Testis (tissue), 3 donors: Measurements from ENCODE around the gene RNF186. TPM values are rescaled to one million over a fixed set of nuclear protein-coding genes. Genes with fewer than 3 reads are reported as not detected.

Experiments
- DNase-seq: peaks from one replicate; pipeline ENCODE4 v3.0.0-alpha.2; 2019
- H3K27ac ChIP-seq, 2 donors: fragments of 200-600 bp; sonication (generic); one replicate each; pipeline ENCODE4 v1.5.1; 2019
- H3K27me3 ChIP-seq: fragments of 200-600 bp; sonication (generic); one replicate; pipeline ENCODE4 v1.5.1; 2019
- H3K36me3 ChIP-seq: fragments of 200-600 bp; sonication (generic); one replicate; pipeline ENCODE4 v1.5.1; 2017; ENCODE audit warnings: low read depth; ENCODE audit errors: missing control alignments
- H3K4me1 ChIP-seq: fragments of 200-600 bp; sonication (generic); one replicate; pipeline ENCODE4 v1.5.1; 2019
- H3K4me3 ChIP-seq, 2 donors: fragments of 200-600 bp; sonication (generic); one replicate each; pipeline ENCODE4 v1.5.1; 2017 to 2019
- H3K9me3 ChIP-seq: fragments of 200-600 bp; sonication (generic); one replicate; pipeline ENCODE4 v1.5.1; 2017
- POLR2A ChIP-seq: fragments of 450-650 bp; IDR thresholded peaks from one replicate; pipeline ENCODE4 v1.6.1; 2017; ENCODE audit warnings: antibody characterized with exemption, mild to moderate bottlenecking, moderate library complexity
- WGBS, 2 donors: methylation state at CpG; one replicate each; pipeline ENCODE4 v1.1.5; 2018; 5-methylcytosine and 5-hydroxymethylcytosine counted together
- intact Hi-C: fragments of 100-400 bp; cut with DNase I; formaldehyde crosslinking; loops from one replicate; pipeline ENCODE4 v1.15.1; 2023; ENCODE audit warnings: low total_unique reads
- polyA plus RNA-seq: library from polyadenylated mRNA; stranded (reverse); fragments of 350-450 nt; fragmentation: Illumina TruSeq; extraction: RNeasy Lipid Tissue Mini Kit (QIAGEN cat#74804); gene quantifications from one replicate; pipeline ENCODE4 v1.2.3, GENCODE V29; 2014; ENCODE audit warnings: low read depth, low replicate concordance; ENCODE audit not compliant: insufficient read depth
- total RNA-seq, 2 donors: library from RNA; depleted of rRNA; stranded (reverse); fragments of >200 nt; gene quantifications; one replicate each; pipeline ENCODE4 v1.2.3, GENCODE V29; 2016
- TF ChIP-seq, protein P1 (sequence below), 3 experiments: fragments of 450-650 bp in 2 of 3; fragments of 200-600 bp in 1 of 3; sonication (generic) in 1 of 3; IDR thresholded peaks; one replicate each; pipeline ENCODE4 v1.5.1; 2016 to 2019; ENCODE audit warnings: antibody characterized with exemption in 3 of 3, mild to moderate bottlenecking in 2 of 3, moderate library complexity in 1 of 3

The RNF186 gene
- total and polyA plus RNA-seq, 3 donors from 2014 or later, result 0.19 TPM; not detected in 2

DNA sequence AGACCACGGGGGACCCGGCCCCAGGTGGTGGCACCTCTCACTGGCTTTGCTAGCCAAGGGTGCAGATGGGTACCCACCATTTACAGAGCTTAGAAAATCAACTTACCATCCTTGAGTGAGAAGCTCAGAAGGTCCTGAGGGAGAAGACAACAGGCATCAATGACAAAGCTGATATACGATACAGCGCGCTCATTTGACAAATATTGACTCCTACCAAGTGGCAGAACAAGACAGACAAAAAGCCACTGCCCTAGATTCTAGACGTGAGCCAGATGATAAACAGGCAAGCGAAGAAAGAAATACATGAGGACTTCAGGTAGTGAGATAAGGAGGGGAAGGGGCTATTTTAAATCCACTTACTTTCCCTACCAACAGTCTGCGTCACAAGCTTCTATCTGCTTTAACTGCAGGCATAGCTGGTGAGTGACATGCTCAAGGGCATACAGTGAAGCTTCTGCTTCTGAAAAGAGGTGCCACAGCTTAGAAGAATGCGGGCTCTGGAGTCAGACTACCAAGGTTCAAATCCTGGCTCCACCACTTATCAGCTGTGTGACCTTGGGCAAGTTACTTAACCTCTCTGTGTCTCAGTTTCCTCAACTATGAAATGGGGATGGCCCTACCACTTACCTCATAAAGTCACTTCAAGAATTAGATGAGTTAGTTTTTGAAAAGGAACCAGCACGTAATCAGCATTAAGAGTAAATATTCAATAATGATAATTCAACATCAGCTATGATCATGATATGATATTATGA, 44.5 kb downstream of the RNF186 start:
- 83 to 84% methylated on average over 10 of the region's 10 CpGs for WGBS, 2 donors
- Histone ChIP-seq H3K9me3 (no peaks in the 10 kb centered on the region), H3K4me1 (no peaks in the 10 kb centered on the region), H3K4me3 (no peak overlapping the region), H3K27ac (no peak overlapping the region), H3K27me3 (no peaks in the 10 kb centered on the region), H3K36me3 (no peaks in the 10 kb centered on the region)
- intact Hi-C loops, result no loop called here
- TF ChIP-seq POLR2A, result no peak
- DNase-seq, result no peak

DNA sequence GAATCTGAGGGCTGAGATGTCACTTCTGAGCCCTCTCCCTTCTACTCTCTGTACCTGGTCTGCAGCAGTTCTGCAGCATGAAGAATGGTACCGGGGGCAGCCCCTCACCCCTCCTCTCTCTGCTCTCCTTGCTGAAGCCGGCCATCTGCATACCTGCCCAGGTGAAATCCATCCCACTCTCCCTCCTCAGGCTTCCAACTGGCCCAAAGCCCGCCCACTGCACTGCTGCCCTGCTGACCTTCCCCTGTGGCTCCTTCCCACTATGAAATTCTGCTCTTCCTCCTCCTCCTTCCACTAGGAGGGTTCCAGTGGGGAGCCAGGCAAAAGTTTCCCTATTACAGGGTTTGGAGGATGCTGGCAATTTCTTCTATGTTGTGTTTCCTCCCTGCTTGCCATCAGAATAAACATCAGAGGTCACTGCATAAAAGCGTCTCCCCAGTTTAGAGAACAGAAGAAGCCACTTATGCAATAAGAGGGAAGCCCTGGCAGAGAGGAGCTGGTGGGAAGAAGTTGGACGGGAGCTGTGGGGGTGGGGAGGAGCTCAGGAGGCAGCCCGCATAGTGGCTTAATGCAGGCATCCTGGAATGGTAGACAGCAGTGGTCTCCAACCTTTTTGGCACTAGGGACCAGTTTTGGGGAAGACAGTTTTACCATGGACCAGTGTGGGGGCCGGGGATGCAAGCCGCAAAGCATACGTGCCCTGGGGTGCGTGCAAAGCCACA, 45.7 kb downstream of the RNF186 start:
- no peak overlapping the region for H3K27ac ChIP-seq
- intact Hi-C loops, result no loop called here
- 84 to 91% methylated on average over 7 to 10 of the region's 10 CpGs for WGBS, 2 donors
- H3K4me3 ChIP-seq, result no peak overlapping the region
- no peaks in the 10 kb centered on the region for H3K4me1 ChIP-seq
- H3K9me3 ChIP-seq, result no peaks in the 10 kb centered on the region
- H3K27me3 ChIP-seq, result no peaks in the 10 kb centered on the region
- no peak for DNase-seq
- no peaks in the 10 kb centered on the region for H3K36me3 ChIP-seq
- no peak for TF ChIP-seq POLR2A

DNA sequence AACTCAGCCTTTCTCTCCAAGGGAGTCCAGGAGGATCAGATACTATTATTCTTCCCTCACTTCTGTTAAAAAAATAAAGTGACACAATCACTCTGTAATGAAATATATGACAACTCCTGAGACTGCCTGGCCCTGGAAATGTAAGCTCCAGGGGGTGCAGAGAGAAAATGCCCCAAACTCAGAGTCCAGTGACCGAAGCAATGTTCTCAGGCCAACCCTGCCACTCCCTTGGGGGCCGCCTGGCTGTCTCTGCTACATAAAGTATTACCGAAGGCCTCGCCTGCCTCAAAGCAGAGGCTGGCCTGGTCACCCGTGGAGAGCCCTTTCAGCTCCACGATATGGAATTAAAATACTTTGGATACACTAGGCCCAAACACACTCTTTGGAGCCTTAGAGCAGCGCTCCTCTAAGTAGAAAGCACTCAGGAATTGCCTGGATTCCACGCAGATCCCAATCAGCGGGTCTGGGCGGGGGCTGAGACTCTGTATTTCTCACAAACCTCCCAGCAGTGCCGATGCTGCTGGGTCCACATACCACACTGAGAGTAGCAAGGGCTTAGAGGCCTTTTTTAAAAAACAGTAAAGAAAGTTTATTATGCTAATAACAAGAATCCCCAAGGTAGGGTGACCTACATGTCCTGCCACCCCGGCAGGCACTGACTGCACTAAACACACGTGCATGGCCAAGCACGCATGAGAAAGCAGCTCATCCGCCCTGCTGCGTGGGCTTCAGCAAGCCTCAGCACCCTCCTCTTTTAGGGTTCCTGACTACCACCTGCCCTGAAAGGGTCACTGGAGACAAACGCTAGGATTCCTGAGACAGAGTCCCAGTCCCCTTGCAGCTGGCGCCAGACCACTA, 46.5 kb downstream of the RNF186 start:
- no peak overlapping the region for H3K4me3 ChIP-seq
- no peaks in the 10 kb centered on the region for H3K36me3 ChIP-seq
- H3K4me1 ChIP-seq, result no peaks in the 10 kb centered on the region
- 90 to 92% methylated on average over 14 to 18 of the region's 18 CpGs for WGBS, 2 donors
- no peak for DNase-seq
- TF ChIP-seq, protein P1, sequence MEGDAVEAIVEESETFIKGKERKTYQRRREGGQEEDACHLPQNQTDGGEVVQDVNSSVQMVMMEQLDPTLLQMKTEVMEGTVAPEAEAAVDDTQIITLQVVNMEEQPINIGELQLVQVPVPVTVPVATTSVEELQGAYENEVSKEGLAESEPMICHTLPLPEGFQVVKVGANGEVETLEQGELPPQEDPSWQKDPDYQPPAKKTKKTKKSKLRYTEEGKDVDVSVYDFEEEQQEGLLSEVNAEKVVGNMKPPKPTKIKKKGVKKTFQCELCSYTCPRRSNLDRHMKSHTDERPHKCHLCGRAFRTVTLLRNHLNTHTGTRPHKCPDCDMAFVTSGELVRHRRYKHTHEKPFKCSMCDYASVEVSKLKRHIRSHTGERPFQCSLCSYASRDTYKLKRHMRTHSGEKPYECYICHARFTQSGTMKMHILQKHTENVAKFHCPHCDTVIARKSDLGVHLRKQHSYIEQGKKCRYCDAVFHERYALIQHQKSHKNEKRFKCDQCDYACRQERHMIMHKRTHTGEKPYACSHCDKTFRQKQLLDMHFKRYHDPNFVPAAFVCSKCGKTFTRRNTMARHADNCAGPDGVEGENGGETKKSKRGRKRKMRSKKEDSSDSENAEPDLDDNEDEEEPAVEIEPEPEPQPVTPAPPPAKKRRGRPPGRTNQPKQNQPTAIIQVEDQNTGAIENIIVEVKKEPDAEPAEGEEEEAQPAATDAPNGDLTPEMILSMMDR (IDR thresholded peaks at IDR 0.05), result no peak
- no peak for TF ChIP-seq POLR2A
- no peaks in the 10 kb centered on the region for H3K27me3 ChIP-seq
- no peak overlapping the region for H3K27ac ChIP-seq
- H3K9me3 ChIP-seq, result no peaks in the 10 kb centered on the region
- intact Hi-C loops, result no loop called here

DNA sequence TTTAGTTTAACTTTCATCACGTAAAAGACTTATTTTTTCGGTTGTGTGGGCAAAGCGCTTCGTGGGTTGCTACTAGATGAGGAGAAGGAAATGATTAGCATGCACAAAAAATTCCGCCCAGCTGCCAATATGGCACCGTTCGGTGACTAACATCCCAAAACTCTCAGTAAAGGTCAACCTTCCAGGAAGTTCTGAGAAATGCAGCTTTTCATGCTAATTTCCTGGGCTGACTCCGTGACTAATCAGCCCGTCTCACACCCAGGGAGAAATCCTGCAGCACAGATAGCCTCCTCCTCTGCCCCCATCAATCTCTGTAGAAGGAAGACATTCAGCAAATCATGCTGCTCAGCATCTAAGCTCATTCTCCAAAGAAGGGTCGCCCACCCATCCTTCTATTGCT, 49.5 kb downstream of the RNF186 start:
- no peak for DNase-seq
- WGBS, 2 donors, result 79 to 83% methylated on average over 10 of the region's 10 CpGs

DNA sequence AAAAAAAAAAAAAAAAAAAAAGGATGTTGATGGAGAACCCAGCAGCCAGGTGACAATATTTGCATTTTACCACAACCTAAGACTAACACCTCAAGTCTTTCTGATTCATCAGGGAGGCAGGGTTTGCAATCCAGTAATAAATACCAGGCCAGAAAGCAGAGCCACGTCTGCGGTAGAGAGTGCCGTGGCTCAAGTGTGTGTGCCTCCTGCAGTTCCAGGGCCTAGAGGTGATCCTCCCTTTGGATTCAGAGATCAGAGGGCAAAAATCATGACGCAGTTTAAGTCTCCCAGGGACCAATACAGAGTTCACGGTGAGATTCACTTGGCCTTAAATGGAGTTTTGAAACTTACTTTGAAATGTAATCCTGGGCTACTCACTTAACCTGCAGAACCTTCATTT, 50.2 kb downstream of the RNF186 start:
- Histone ChIP-seq H3K36me3 (no peaks in the 10 kb centered on the region), H3K27me3 (no peaks in the 10 kb centered on the region), H3K4me1 (no peaks in the 10 kb centered on the region), H3K4me3 (no peak overlapping the region), H3K27ac (no peak overlapping the region), H3K9me3 (no peaks in the 10 kb centered on the region)
- 85 to 90% methylated on average over 5 of the region's 5 CpGs for WGBS, 2 donors
- TF ChIP-seq POLR2A, result no peak
- TF ChIP-seq, protein P1 (IDR thresholded peaks at IDR 0.05), result no peak
- no peak for DNase-seq
- intact Hi-C loops, result no loop called here

More for the DNA sequence above, 49.5 kb downstream of the RNF186 start:
- Histone ChIP-seq H3K36me3 (no peaks in the 10 kb centered on the region), H3K4me1 (no peaks in the 10 kb centered on the region), H3K9me3 (no peaks in the 10 kb centered on the region), H3K27ac (no peak overlapping the region), H3K27me3 (no peaks in the 10 kb centered on the region), H3K4me3 (no peak overlapping the region)
- no peak for TF ChIP-seq POLR2A
- TF ChIP-seq, protein P1 (IDR thresholded peaks at IDR 0.05), result no peak
- intact Hi-C loops, result no loop called here

Other genes starting within 250 kb of the RNF186 start
- 10 to 100 TPM; 44.3 to 73.3 TPM for gene NBL1, start 171.0 kb downstream of the RNF186 start, total RNA-seq
- gene NBL1, start 171.0 kb downstream of the RNF186 start, polyA plus RNA-seq, result 141 TPM
- gene HTR6, start 150.4 kb downstream of the RNF186 start, total RNA-seq, result under 1 TPM; 0.55 to 0.68 TPM
- gene HTR6, start 150.4 kb downstream of the RNF186 start, polyA plus RNA-seq, result 0.21 TPM
- 10 to 100 TPM; 14.9 to 17.7 TPM for gene TMCO4, start 15.4 kb downstream of the RNF186 start, total RNA-seq
- gene TMCO4, start 15.4 kb downstream of the RNF186 start, polyA plus RNA-seq, result 10.5 TPM
- 10 to 100 TPM; 29.7 to 37.6 TPM for gene OTUD3, start 67.1 kb upstream of the RNF186 start, total RNA-seq
- gene OTUD3, start 67.1 kb upstream of the RNF186 start, polyA plus RNA-seq, result 22.8 TPM
- not detected for gene PLA2G2E, start 108.3 kb upstream of the RNF186 start, total RNA-seq
- gene PLA2G2E, start 108.3 kb upstream of the RNF186 start, polyA plus RNA-seq, result not detected
- 1 to 10 TPM; 7.1 to 8.3 TPM for gene PLA2G2A, start 164.3 kb upstream of the RNF186 start, total RNA-seq
- 60.8 TPM for gene PLA2G2A, start 164.3 kb upstream of the RNF186 start, polyA plus RNA-seq